NCI-H1092 (cell line): ENCODE data around the gene IL6.
"Not testable (repeated sequence)": the region's sequence is repeated elsewhere in the genome, so short reads cannot be mapped to it uniquely, and the experiment has no call there.

ENCODE experiments used
- DNase-seq: peaks from one replicate; lab custom pipeline; 2025; lab: John Stamatoyannopoulos, UW

The IL6 gene

GRCh38 chr7:22727714-22728035, 675 bp downstream of the IL6 start:
- no peak for DNase-seq

GRCh38 chr7:22728401-22729029, 1.5 kb downstream of the IL6 start:
- no peak for DNase-seq

- no peak for DNase-seq
Measured at GRCh38 chr7:22729180-22729825, 2.3 kb downstream of the IL6 start.

- no peak for DNase-seq
Measured at GRCh38 chr7:22730066-22730710, 3.2 kb downstream of the IL6 start.

- DNase-seq: no peak
Measured at GRCh38 chr7:22730921-22731654, 4.1 kb downstream of the IL6 start.

GRCh38 chr7:22731766-22732165, 4.8 kb downstream of the IL6 start:
- DNase-seq: no peak

- no peak for DNase-seq
Measured at GRCh38 chr7:22732556-22733126, 5.6 kb downstream of the IL6 start.

- DNase-seq: no peak
Measured at GRCh38 chr7:22733761-22734160, 6.8 kb downstream of the IL6 start.

- no peak for DNase-seq
Measured at GRCh38 chr7:22743014-22743413, 16.0 kb downstream of the IL6 start.

- DNase-seq: no peak
Measured at GRCh38 chr7:22751341-22751740, 24.3 kb downstream of the IL6 start.

GRCh38 chr7:22757338-22757994, 30.5 kb downstream of the IL6 start:
- DNase-seq: no peak

GRCh38 chr7:22758576-22758975, 31.6 kb downstream of the IL6 start:
- no peak for DNase-seq

- no peak for DNase-seq
Measured at GRCh38 chr7:22759721-22760120, 32.7 kb downstream of the IL6 start.

GRCh38 chr7:22762866-22763265, 35.9 kb downstream of the IL6 start:
- DNase-seq: no peak

GRCh38 chr7:22765609-22766008, 38.6 kb downstream of the IL6 start:
- DNase-seq: no peak

- no peak for DNase-seq
Measured at GRCh38 chr7:22771194-22771871, 44.3 kb downstream of the IL6 start.

GRCh38 chr7:22771872-22772228, 44.9 kb downstream of the IL6 start:
- no peak for DNase-seq

GRCh38 chr7:22772885-22773284, 45.9 kb downstream of the IL6 start:
- no peak for DNase-seq

- DNase-seq: no peak
Measured at GRCh38 chr7:22776964-22777363, 50.0 kb downstream of the IL6 start.

GRCh38 chr7:22779730-22780323, 52.8 kb downstream of the IL6 start:
- DNase-seq: not testable (repeated sequence)

- DNase-seq: no peak
Measured at GRCh38 chr7:22781230-22781711, 54.3 kb downstream of the IL6 start.
